Suprapubic skin (tissue), 4 donors: Measurements from ENCODE around the gene MMP1. TPM values are rescaled to one million over a fixed set of nuclear protein-coding genes. Genes with fewer than 3 reads are reported as not detected.

Source experiments
- DNase-seq, 2 donors: peaks; one replicate each; pipeline ENCODE4 v3.0.0-alpha.2; 2019; ENCODE audit warnings: low spot score in 2 of 2
- H3K27ac ChIP-seq: fragments of 200-600 bp; sonication (generic); one replicate; pipeline ENCODE4 v1.5.1; 2019
- H3K27me3 ChIP-seq: fragments of 200-600 bp; sonication (generic); one replicate; pipeline ENCODE4 v1.5.1; 2019
- H3K36me3 ChIP-seq: fragments of 200-600 bp; sonication (generic); one replicate; pipeline ENCODE4 v1.5.1; 2019
- H3K4me1 ChIP-seq: fragments of 200-600 bp; sonication (generic); one replicate; pipeline ENCODE4 v1.5.1; 2019
- H3K4me3 ChIP-seq: fragments of 200-600 bp; sonication (generic); one replicate; pipeline ENCODE4 v1.5.1; 2019; ENCODE audit warnings: mild to moderate bottlenecking
- H3K9me3 ChIP-seq: fragments of 200-600 bp; sonication (generic); one replicate; pipeline ENCODE4 v1.5.1; 2019
- CTCF ChIP-seq, 2 donors: fragments of 200-600 bp in 1 of 2; fragments of 450-650 bp in 1 of 2; sonication (generic) in 1 of 2; IDR thresholded peaks; one replicate each; pipeline ENCODE4 v1.5.1; 2016 to 2019; ENCODE audit warnings: antibody characterized with exemption in 2 of 2, mild to moderate bottlenecking in 1 of 2, moderate library complexity in 1 of 2
- EP300 ChIP-seq: sonication (generic); formaldehyde crosslinking; IDR thresholded peaks from one replicate; pipeline ENCODE4 v1.6.1; 2017; ENCODE audit warnings: antibody characterized with exemption
- POLR2A ChIP-seq, 2 donors: fragments of 450-650 bp; IDR thresholded peaks; one replicate each; pipeline ENCODE4 v1.6.1; 2017; ENCODE audit warnings: antibody characterized with exemption in 2 of 2, mild to moderate bottlenecking in 2 of 2, moderate library complexity in 2 of 2
- POLR2AphosphoS5 ChIP-seq, 3 donors: sonication (generic); formaldehyde crosslinking; IDR thresholded peaks; one replicate each; pipeline ENCODE4 v1.6.1; 2017; ENCODE audit warnings: antibody characterized with exemption in 3 of 3
- WGBS: methylation state at CpG from one replicate; pipeline ENCODE4 v1.1.5; 2018; 5-methylcytosine and 5-hydroxymethylcytosine counted together
- total RNA-seq, 4 donors: library from RNA; depleted of rRNA; stranded (reverse); fragments of >200 nt; gene quantifications; one replicate each; pipeline ENCODE4 v1.1.0, GENCODE V29; 2016

The MMP1 gene
- total RNA-seq, 4 donors from 2014 or later, result 0.40 TPM; not detected in 3

- Histone ChIP-seq H3K27ac (no peak overlapping the region), H3K9me3 (no peaks in the 10 kb centered on the region), H3K4me1 (no peaks in the 10 kb centered on the region), H3K4me3 (no peak overlapping the region), H3K36me3 (no peaks in the 10 kb centered on the region), H3K27me3 (no peaks in the 10 kb centered on the region)
- no peak for DNase-seq
- TF ChIP-seq POLR2A (IDR thresholded peaks at IDR 0.05) (no peak), EP300 (no peak), CTCF (IDR thresholded peaks at IDR 0.05) (no peak), POLR2AphosphoS5 (IDR thresholded peaks at IDR 0.05) (no peak)
- 71% methylated on average over 1 of the region's 1 CpG for WGBS
These were observed 15.5 kb upstream of the MMP1 start for GRCh38 chr11:102813484-102813883.

DNA sequence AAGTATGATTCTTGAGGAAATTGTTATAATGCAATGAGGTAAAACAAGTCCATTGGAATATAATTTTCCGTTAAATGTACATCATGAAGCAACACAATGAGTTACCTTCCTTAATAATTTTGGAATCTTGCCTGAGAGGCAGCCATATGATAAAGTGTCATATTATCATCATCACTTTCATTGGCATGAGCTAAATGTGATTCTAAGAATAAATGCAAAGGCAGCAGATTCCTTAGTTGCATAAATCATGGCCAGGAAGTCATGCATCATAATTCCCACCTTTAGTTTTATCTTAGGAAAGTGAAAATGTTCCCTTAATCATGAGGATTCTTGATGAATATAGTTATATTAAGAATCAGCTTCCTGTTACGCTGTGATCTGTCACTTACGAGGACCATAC, 14.2 kb upstream of the MMP1 start:
- no peak for TF ChIP-seq CTCF (IDR thresholded peaks at IDR 0.05)
- TF ChIP-seq POLR2A (IDR thresholded peaks at IDR 0.05), result no peak
- TF ChIP-seq EP300, result no peak
- no peak for TF ChIP-seq POLR2AphosphoS5 (IDR thresholded peaks at IDR 0.05)
- Histone ChIP-seq H3K36me3 (no peaks in the 10 kb centered on the region), H3K4me1 (no peaks in the 10 kb centered on the region), H3K9me3 (no peaks in the 10 kb centered on the region), H3K27ac (no peak overlapping the region), H3K4me3 (no peak overlapping the region), H3K27me3 (no peaks in the 10 kb centered on the region)
- WGBS, result 53% methylated on average over 3 of the region's 3 CpGs
- DNase-seq, result no peak

DNA sequence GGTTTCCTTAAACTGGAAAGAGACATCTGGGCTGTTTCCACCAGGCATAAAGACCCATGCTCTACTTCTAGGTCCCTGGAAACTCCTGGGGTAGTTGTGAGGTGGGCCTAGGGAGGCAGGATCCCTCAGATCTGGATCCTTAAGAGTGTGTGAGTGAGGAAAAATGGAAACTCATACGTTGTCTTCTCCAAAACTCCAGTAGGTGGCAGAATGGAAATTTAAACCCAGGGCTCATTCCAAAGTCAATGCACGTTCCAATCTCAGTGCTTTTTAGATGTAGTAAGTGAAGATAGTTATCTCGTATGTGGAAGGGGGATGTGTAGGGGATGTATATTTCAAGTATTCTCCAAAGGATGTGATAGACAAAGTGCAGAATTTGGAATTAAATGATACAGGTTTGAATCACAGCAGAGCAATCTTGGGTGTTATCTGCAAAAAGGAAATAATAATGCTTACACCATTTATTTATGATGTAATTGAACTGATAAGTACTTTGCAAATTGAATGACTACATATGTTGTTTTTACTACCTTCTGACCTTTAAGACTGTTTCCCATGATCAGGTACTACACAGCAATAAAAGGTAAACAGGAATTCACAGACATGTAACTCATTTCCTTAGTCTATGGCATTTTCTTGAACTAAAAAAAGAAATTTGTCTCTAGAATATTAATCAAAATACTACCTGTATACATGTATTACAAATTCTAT, 13.1 kb upstream of the MMP1 start:
- H3K27me3 ChIP-seq, result no peaks in the 10 kb centered on the region
- 6% methylated on average over 3 of the region's 3 CpGs for WGBS
- no peak for TF ChIP-seq POLR2AphosphoS5 (IDR thresholded peaks at IDR 0.05)
- TF ChIP-seq POLR2A (IDR thresholded peaks at IDR 0.05), result no peak
- TF ChIP-seq EP300, result no peak
- TF ChIP-seq CTCF (IDR thresholded peaks at IDR 0.05), result no peak

DNA sequence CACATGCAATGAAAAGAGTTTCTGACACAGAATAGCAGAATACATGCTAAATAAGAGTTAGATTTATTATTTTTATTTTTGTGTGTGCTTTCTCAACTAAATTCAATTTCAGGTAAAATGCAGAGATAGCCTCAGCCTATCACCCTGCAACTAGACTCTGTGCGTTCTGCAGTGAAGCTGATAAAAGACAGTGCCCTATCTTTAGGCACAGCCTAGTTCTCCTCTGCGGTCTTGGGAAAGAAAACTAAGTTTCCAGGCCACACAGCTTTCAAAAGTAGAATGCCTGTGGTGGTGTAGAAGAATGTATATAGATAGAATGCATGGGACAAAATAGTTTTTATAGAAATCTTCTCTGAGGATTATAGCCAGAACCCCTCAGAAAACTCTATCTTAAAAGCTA, 12.0 kb upstream of the MMP1 start:
- DNase-seq, result no peak
- Histone ChIP-seq H3K9me3 (no peaks in the 10 kb centered on the region), H3K27ac (no peak overlapping the region), H3K4me3 (no peak overlapping the region), H3K4me1 (no peaks in the 10 kb centered on the region), H3K36me3 (no peaks in the 10 kb centered on the region), H3K27me3 (no peaks in the 10 kb centered on the region)
- WGBS, result 83% methylated on average over 2 of the region's 2 CpGs
- TF ChIP-seq EP300 (no peak), CTCF (IDR thresholded peaks at IDR 0.05) (no peak), POLR2AphosphoS5 (IDR thresholded peaks at IDR 0.05) (no peak), POLR2A (IDR thresholded peaks at IDR 0.05) (no peak)

More for the DNA sequence above, 13.1 kb upstream of the MMP1 start:
- no peak overlapping the region for H3K4me3 ChIP-seq
- H3K27ac ChIP-seq, result no peak overlapping the region
- H3K4me1 ChIP-seq, result no peaks in the 10 kb centered on the region
- H3K36me3 ChIP-seq, result no peaks in the 10 kb centered on the region
- DNase-seq, result no peak
- no peaks in the 10 kb centered on the region for H3K9me3 ChIP-seq

GRCh38 chr11:102807921-102808320, 10.0 kb upstream of the MMP1 start:
- 76% methylated on average over 9 of the region's 19 CpGs for WGBS
- no peaks in the 10 kb centered on the region for H3K4me1 ChIP-seq
- no peak for DNase-seq

DNA sequence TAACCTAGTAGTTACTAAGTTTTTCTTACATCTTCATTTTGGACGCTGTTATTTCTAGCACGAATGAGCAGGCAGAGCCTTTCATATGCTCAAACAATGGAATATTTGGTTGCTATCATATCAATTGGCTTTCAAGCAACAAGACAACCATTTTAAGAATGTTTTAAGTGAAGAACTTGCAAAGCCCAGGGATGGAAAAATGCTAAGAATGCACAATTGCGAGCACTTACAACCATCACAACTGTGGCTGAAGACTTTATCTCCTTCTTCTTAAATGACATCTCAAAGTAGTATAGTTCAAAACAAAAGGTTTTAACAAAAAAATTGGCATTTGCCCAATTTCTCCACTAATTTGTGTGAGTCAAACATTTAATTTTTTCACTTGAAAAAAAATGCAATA, 8.3 kb upstream of the MMP1 start:
- no peaks in the 10 kb centered on the region for H3K4me1 ChIP-seq
- no peaks in the 10 kb centered on the region for H3K36me3 ChIP-seq
- no peaks in the 10 kb centered on the region for H3K9me3 ChIP-seq
- H3K27me3 ChIP-seq, result no peaks in the 10 kb centered on the region
- WGBS, result 70% methylated on average over 3 of the region's 3 CpGs
- no peak overlapping the region for H3K27ac ChIP-seq
- DNase-seq, result no peak
- TF ChIP-seq POLR2A (IDR thresholded peaks at IDR 0.05), result no peak
- TF ChIP-seq EP300, result no peak
- TF ChIP-seq POLR2AphosphoS5 (IDR thresholded peaks at IDR 0.05), result no peak
- TF ChIP-seq CTCF (IDR thresholded peaks at IDR 0.05), result no peak
- H3K4me3 ChIP-seq, result no peak overlapping the region

More at GRCh38 chr11:102807921-102808320, 10.0 kb upstream of the MMP1 start:
- H3K36me3 ChIP-seq, result no peaks in the 10 kb centered on the region
- H3K27me3 ChIP-seq, result no peaks in the 10 kb centered on the region
- H3K4me3 ChIP-seq, result no peak overlapping the region
- TF ChIP-seq POLR2A (IDR thresholded peaks at IDR 0.05), result no peak
- no peak overlapping the region for H3K27ac ChIP-seq
- H3K9me3 ChIP-seq, result no peaks in the 10 kb centered on the region
